Activated naive CD8-positive, alpha-beta T cell treated with anti-CD3 and anti-CD28 coated beads for 36 hours (primary cell): Measurements from ENCODE around the gene MEDAG. TPM values are rescaled to one million over a fixed set of nuclear protein-coding genes. Genes with fewer than 3 reads are reported as not detected.

Experiments used
- DNase-seq: peaks from one replicate; pipeline ENCODE4 v3.0.0; 2021
- H3K27ac Mint-ChIP-seq: one replicate; pipeline ENCODE4 v1.8.0; 2022; ENCODE audit warnings: mild to moderate bottlenecking, moderate library complexity, mixed read lengths
- H3K27me3 Mint-ChIP-seq: one replicate; pipeline ENCODE4 v1.8.0; 2022; ENCODE audit warnings: mild to moderate bottlenecking, mixed read lengths
- H3K36me3 Mint-ChIP-seq: one replicate; pipeline ENCODE4 v1.8.0; 2021; ENCODE audit warnings: mild to moderate bottlenecking, mixed read lengths
- H3K4me1 Mint-ChIP-seq: one replicate; pipeline ENCODE4 v1.8.0; 2021; ENCODE audit warnings: mixed read lengths
- H3K4me3 Mint-ChIP-seq: one replicate; pipeline ENCODE4 v1.8.0; 2022; ENCODE audit warnings: mild to moderate bottlenecking, moderate library complexity, mixed read lengths
- H3K9me3 Mint-ChIP-seq: one replicate; pipeline ENCODE4 v1.8.0; 2022; ENCODE audit warnings: mixed read lengths
- total RNA-seq, 2 experiments: library from RNA; stranded (reverse); gene quantifications; one replicate each; pipeline ENCODE4 v1.2.3, GENCODE V29; 2021

The MEDAG gene
- total RNA-seq, 2 experiments from 2014 or later = not detected

DNA sequence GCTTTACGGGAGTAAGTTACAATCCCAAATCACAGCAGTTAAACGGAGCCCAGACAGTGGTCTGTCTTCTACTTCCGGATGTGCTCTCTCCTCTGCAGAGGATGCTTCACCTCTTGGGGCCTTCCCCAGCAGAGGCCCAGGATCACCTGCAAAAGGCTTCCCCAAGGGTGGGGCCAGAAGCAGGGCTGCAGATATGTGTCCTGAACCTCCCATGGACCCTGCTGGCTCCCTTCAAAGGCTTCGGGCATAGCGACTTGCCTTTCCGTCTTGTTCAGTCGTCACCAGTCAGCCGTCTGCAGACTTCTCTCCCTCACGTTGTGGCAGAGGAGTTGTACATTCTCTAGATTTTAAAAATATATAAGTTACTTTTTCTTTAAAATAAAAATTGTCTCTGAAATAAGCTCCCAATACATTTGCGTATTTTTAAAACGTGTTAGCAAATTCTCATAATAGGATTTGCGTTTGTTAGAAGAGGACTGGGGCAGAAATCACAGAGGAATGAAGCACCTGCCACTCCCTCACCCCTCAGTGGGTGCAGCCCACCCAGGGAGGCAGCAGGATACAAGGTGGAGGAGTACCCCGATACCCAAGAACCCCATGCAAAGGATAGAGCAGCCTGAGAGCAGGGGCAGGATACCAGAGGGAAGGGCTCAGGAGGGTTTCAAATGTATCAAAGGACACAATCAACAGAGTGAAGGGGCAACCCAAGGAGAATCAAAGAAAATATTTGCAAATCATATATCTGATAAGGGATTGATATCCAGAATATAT, 22.9 kb upstream of the MEDAG start:
- DNase-seq = no peak
- Mint-ChIP-seq H3K27ac (no peak overlapping the region), H3K27me3 (peaks cover 16% of the 10 kb centered on the region), H3K9me3 (peaks cover 5% of the 10 kb centered on the region), H3K36me3 (no peaks in the 10 kb centered on the region), H3K4me3 (no peak overlapping the region), H3K4me1 (peaks cover 16% of the 10 kb centered on the region)

DNA sequence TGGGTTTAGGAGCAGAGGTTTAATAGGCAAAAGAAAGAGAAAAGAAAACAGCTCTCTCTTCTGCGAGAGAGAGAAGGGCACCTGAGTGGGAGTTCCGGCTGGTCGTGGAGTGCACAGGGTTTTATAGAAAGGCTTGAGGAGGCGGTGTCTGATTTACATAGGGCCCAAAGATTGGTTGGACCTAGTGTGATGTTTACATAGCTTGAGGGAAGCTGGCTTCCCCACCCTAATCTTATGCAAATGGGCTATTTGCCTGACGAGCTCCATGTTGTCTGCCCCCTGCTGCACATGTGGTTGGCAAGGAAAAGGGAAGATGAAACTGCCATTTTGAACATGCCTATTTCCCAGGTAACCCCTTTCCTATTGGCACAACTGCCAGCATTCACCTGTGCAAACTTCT, 21.5 kb upstream of the MEDAG start:
- H3K9me3 Mint-ChIP-seq = peaks cover 6% of the 10 kb centered on the region
- H3K36me3 Mint-ChIP-seq = no peaks in the 10 kb centered on the region
- H3K4me3 Mint-ChIP-seq = peak overlapping the region; percentile 4
- peaks cover 20% of the 10 kb centered on the region for H3K27me3 Mint-ChIP-seq
- H3K4me1 Mint-ChIP-seq = peaks cover 16% of the 10 kb centered on the region
- DNase-seq = peak; percentile 8
- H3K27ac Mint-ChIP-seq = peak overlapping the region; percentile 62

DNA sequence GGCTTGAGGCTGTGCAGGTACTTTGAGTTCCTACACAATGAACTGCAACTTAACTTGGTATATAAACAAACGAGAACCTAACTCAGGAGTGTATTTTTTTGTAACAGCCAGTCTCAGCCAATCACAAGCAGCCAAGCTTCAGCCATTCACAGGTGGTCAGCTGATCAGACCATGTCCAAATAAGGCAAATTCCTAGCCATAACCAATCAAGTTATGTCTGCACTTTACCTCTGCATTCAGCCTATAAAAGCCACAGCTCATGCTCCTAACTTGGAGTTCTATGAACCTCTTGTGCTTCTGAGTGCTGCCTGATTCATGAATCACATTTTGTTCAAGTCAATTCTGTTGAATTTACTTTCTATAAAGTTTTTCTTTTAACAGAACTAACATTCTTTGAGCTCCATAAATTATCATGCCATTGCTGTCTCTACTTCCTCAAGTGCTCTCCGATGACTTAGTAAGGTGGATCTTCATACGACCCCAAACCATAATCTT, 16.8 kb upstream of the MEDAG start:
- H3K9me3 Mint-ChIP-seq = peaks cover 6% of the 10 kb centered on the region
- H3K27me3 Mint-ChIP-seq = peaks cover 15% of the 10 kb centered on the region
- no peak overlapping the region for H3K4me3 Mint-ChIP-seq
- peaks cover 13% of the 10 kb centered on the region for H3K4me1 Mint-ChIP-seq
- DNase-seq = no peak
- no peak overlapping the region for H3K27ac Mint-ChIP-seq
- H3K36me3 Mint-ChIP-seq = no peaks in the 10 kb centered on the region

DNA sequence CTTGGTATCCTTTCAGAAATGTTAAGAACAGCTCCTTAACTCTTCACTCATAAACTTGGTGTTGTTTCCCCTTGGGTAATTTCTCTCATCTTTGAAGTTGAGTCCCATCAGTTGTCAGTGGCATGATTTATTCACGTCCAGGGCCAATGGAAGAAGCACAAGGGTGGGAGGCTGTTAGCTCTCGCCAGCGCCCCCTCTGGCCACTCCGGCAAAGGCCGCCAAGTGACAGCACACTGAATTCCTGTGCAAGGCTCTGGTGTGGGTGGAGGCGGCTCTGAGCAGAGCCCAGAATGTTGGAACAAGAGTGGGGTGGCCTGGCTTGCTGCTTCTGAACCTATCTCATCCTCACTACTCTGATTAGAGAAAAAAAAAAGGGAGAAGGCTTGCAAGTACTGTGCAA, 13.1 kb upstream of the MEDAG start:
- Mint-ChIP-seq H3K27me3 (peaks cover 31% of the 10 kb centered on the region), H3K4me1 (no peaks in the 10 kb centered on the region), H3K9me3 (peaks cover 3% of the 10 kb centered on the region), H3K27ac (no peak overlapping the region), H3K36me3 (no peaks in the 10 kb centered on the region), H3K4me3 (no peak overlapping the region)
- peak; percentile 26 for DNase-seq

DNA sequence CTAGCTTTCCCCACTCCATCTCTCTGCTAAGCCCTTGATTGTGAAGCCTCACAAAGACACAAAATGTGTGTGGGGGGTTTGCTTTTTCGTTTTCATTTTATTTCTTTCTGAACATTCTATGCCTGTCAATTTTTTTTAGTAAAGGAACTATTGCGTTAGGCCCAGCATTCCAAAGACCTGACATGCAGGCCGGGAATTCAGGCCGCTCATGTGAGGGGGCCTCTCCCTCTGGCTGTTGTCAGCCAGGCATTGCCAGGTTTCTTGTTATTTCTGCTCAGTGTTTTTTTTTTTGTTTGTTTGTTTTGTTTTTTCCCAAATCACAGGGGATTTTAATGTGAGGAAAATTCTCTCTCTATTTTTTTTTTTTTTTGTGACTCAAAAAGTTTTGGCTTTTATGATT, 10.3 kb upstream of the MEDAG start:
- H3K4me1 Mint-ChIP-seq = peaks cover 7% of the 10 kb centered on the region
- H3K36me3 Mint-ChIP-seq = no peaks in the 10 kb centered on the region
- no peak overlapping the region for H3K27ac Mint-ChIP-seq
- DNase-seq = no peak
- no peaks in the 10 kb centered on the region for H3K9me3 Mint-ChIP-seq
- H3K4me3 Mint-ChIP-seq = no peak overlapping the region
- H3K27me3 Mint-ChIP-seq = peaks cover 45% of the 10 kb centered on the region

GRCh38 chr13:30898070-30898469, 8.0 kb upstream of the MEDAG start:
- no peak overlapping the region for H3K27ac Mint-ChIP-seq
- no peaks in the 10 kb centered on the region for H3K9me3 Mint-ChIP-seq
- H3K27me3 Mint-ChIP-seq = peaks cover 48% of the 10 kb centered on the region
- DNase-seq = no peak
- H3K4me3 Mint-ChIP-seq = no peak overlapping the region
- no peaks in the 10 kb centered on the region for H3K36me3 Mint-ChIP-seq
- peaks cover 7% of the 10 kb centered on the region for H3K4me1 Mint-ChIP-seq

- DNase-seq = no peak
- Mint-ChIP-seq H3K27me3 (peaks cover 53% of the 10 kb centered on the region), H3K9me3 (no peaks in the 10 kb centered on the region), H3K27ac (peak overlapping the region; percentile 55), H3K36me3 (no peaks in the 10 kb centered on the region), H3K4me1 (peaks cover 7% of the 10 kb centered on the region), H3K4me3 (no peak overlapping the region)
These were observed 7.3 kb upstream of the MEDAG start for GRCh38 chr13:30898678-30899241.

DNA sequence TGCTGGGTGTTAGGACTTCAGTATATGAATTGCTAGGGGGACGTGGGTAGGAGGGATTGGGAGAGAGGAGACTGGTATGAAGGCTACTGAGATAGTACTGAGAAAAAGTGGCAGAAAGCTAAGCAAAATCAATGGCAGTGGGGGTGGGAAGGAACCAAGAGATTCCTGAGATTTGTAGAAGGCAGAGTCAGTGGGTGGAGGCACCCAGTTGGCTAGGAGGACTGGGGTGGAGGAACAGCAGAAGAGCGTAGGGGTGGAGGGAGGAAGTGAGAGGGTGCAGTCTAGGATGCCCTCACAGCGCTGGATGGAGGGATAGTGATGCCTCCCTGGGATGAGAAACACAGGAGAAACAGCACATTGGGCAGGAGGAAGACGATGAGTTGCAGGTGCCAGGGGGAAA, 5.6 kb upstream of the MEDAG start:
- Mint-ChIP-seq H3K27me3 (peaks cover 62% of the 10 kb centered on the region), H3K36me3 (no peaks in the 10 kb centered on the region), H3K27ac (no peak overlapping the region), H3K9me3 (no peaks in the 10 kb centered on the region), H3K4me1 (peaks cover 7% of the 10 kb centered on the region), H3K4me3 (no peak overlapping the region)
- DNase-seq = no peak

DNA sequence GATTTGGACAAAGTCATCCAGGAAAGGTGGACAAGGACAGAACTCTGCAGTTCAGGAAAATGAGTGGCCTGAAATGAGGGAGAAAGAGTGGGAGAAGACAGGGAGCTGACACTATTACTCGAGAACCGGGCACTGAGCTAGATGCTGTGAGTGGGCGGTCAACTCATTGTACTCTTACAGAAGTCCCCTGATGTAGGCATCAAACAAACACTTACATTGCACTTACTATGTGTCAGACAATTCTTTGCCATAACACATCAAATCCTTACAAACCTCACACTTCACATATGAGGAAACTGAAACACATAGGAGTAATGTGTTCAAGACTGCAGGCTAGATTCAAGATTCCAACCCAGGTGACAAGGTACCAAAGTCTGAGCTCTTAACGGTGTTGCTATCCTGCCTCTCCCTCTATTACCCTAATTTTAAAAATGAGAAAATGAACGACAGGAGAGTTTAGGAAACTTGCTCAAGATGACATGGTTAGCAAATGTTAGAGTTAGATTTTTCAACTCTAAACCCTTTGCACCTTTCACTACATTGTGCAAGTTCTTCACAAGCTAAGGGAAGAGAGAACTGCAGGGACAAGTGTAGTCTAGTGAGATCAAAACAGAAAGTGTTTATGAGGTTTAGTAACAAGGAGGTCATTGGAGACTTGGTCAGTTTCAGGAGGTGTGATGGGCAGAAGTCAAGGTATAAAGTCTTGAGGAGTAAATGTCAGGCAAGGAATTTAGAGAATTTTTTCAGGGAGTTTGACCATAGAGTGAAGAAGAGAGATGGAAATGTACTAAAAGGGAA, 4.9 kb upstream of the MEDAG start:
- peaks cover 7% of the 10 kb centered on the region for H3K4me1 Mint-ChIP-seq
- H3K4me3 Mint-ChIP-seq = no peak overlapping the region
- H3K9me3 Mint-ChIP-seq = no peaks in the 10 kb centered on the region
- H3K27me3 Mint-ChIP-seq = peaks cover 67% of the 10 kb centered on the region
- H3K36me3 Mint-ChIP-seq = no peaks in the 10 kb centered on the region
- H3K27ac Mint-ChIP-seq = no peak overlapping the region
- DNase-seq = no peak

DNA sequence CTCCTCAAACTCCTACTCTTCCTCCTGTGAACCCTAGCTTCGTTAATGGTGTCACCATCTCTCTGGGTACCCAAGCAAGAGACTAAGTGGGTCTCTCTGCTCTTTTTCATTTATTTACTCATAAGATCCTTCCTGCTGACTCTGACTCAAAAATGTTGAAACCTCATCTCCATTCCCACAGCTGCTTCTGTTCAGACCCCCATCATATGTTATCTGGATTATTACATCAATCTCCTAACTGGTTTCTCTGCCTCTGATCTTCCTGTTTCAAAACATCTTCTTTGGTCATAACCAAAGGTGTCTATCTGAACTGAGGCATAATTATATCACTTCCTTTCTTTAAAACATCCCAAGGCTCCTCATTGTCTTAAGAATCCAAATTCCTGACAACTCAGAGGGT, 2.0 kb upstream of the MEDAG start:
- Mint-ChIP-seq H3K4me3 (no peak overlapping the region), H3K27ac (no peak overlapping the region), H3K36me3 (no peaks in the 10 kb centered on the region), H3K4me1 (peaks cover 2% of the 10 kb centered on the region), H3K9me3 (no peaks in the 10 kb centered on the region), H3K27me3 (peaks cover 73% of the 10 kb centered on the region)
- DNase-seq = no peak

DNA sequence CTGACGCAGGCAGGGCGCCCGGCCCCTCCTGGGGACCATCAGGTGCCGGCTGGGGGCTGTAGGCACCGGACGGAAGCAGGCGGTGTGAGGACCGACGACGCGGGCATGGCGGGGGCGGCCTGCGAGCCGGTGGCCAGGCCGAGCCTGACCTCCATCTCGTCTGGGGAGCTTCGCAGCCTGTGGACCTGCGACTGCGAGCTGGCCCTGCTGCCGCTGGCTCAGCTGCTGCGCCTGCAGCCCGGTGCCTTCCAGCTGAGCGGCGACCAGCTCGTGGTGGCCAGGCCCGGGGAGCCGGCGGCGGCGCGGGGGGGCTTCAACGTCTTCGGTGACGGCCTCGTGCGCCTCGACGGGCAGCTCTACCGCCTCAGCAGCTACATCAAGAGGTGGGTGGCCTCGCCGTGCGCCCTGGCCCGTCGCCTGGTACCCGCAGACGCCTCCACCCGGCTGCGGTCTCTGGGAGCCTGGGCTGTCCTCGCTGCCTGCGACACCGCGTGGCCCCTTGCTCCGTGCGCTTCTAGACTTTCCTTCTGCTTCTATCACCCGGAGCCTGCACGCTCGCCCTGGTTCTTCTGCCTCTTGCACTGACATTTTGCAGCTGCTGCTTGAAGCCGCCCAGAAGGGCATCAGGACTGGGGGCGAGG, 460 bp downstream of the MEDAG start:
- Mint-ChIP-seq H3K4me1 (no peaks in the 10 kb centered on the region), H3K27me3 (peaks cover 69% of the 10 kb centered on the region), H3K27ac (no peak overlapping the region), H3K9me3 (no peaks in the 10 kb centered on the region), H3K4me3 (no peak overlapping the region), H3K36me3 (no peaks in the 10 kb centered on the region)
- DNase-seq = peak; percentile 20

GRCh38 chr13:30907121-30907861, 1.2 kb downstream of the MEDAG start:
- peaks cover 69% of the 10 kb centered on the region for H3K27me3 Mint-ChIP-seq
- no peaks in the 10 kb centered on the region for H3K9me3 Mint-ChIP-seq
- H3K4me1 Mint-ChIP-seq = no peaks in the 10 kb centered on the region
- no peaks in the 10 kb centered on the region for H3K36me3 Mint-ChIP-seq
- H3K27ac Mint-ChIP-seq = no peak overlapping the region
- H3K4me3 Mint-ChIP-seq = no peak overlapping the region
- no peak for DNase-seq

DNA sequence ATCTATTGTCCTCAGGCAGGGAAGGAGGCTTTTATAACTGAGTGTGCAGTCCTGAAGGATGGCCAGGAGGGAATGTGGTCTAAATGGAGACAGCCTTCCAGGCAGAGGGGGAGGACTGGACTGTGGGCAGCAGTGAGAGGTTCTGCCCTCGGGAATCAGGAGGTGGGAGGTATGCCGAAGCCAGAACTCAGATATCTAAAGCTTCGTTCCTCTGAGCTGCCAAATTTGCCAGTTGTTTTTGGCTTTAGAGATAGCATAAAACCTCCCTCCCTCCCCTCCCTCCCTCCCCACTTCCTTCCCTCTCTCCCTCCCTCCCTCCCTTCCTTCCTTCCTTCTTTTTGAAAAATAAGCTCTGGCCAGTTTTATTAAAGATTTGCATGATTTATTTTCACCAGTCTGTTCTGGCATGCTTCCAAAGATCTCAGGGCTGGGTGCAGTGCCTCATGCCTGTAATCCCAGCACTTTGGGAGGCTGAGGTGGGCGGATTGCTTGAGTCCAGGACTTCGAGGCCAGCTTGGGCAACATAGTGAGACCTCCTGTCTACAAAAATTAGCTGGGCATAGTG, 2.4 kb downstream of the MEDAG start:
- Mint-ChIP-seq H3K9me3 (no peaks in the 10 kb centered on the region), H3K4me1 (no peaks in the 10 kb centered on the region), H3K27ac (no peak overlapping the region), H3K27me3 (peaks cover 65% of the 10 kb centered on the region), H3K36me3 (no peaks in the 10 kb centered on the region), H3K4me3 (no peak overlapping the region)
- DNase-seq = no peak

DNA sequence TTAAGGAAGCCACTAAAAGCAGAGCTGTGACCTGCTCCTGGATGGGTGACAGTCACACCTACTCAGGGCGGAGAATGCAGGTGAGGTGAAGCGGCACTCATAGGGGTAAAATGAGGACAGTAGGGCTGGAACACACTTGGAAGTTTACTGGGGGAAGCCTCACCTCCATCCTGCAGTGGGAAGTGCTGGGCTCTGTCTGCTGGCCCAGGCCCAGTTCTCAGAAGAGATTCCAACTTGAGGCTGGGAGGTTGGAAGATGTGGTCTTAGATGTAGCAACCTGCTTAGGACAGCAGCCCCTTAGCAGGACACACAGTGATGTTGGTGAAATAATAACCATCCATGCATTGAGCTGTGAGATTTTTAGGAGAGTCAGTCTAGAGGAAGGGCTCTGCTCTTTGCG, 4.6 kb downstream of the MEDAG start:
- Mint-ChIP-seq H3K36me3 (no peaks in the 10 kb centered on the region), H3K9me3 (no peaks in the 10 kb centered on the region), H3K27me3 (peaks cover 58% of the 10 kb centered on the region), H3K4me3 (no peak overlapping the region), H3K4me1 (no peaks in the 10 kb centered on the region), H3K27ac (no peak overlapping the region)
- DNase-seq = no peak
